K562 (cell line): ENCODE results near the gene CRIM1. TPM values are rescaled to one million over a fixed set of nuclear protein-coding genes. Genes with fewer than 3 reads are reported as not detected.

ENCODE experiments used
- ATAC-seq: fragments of 200-7000 bp; cut with Tn5 transposase; 3 replicates; pipeline ENCODE4 v1.9.1; 2020; ENCODE audit warnings: moderate library complexity
- BruUV-seq: library from RNA; stranded (reverse); fragments of 400-500 nt; replicated peaks from 2 replicates; lab custom pipeline; 2021; lab: Mats Ljungman, UMichigan
- CTCF ChIA-PET: fragments of 300-600 bp; formaldehyde crosslinking; extraction: SDS; loops from one replicate; lab custom pipeline; 2021; ENCODE audit warnings: low intra/inter-chr PET ratio; lab: Yijun Ruan, JAX
- POLR2A ChIA-PET: fragments of 300-600, 350-650 bp; sonication (Branson Sonifier 250); formaldehyde crosslinking; extraction: SDS; loops from one replicate; lab custom pipeline; 2021; ENCODE audit warnings: antibody characterized with exemption, inconsistent platforms; lab: Yijun Ruan, JAX
- DNase-seq, 4 experiments: peaks; one replicate each; pipeline versions ENCODE4 v3.0.0 to v3.0.0-alpha.2; 2011 to 2018; ENCODE audit warnings: low spot score in 3 of 4, mixed read lengths in 3 of 4; ENCODE audit errors: extremely low read depth in 1 of 4
- FAIRE-seq: peaks from 2 replicates; lab custom pipeline; 2011; peaks lifted over from hg19 to GRCh38; lab: Jason Lieb, UNC
- H2AFZ ChIP-seq: 2 replicates; pipeline ENCODE4 v1.6.0; 2011; ENCODE audit warnings: low read depth, low read length, control low read depth, inconsistent platforms
- H3K27ac ChIP-seq: fragments of 200-600 bp; 3 replicates; pipeline ENCODE4 v1.8.0; 2011; ENCODE audit warnings: low read depth, mild to moderate bottlenecking, control low read depth, inconsistent platforms, low read length, moderate library complexity, mixed read lengths; ENCODE audit errors: extremely low read depth
- H3K27me3 ChIP-seq, 2 experiments: fragments of 300-600 bp in 1 of 2; 2 replicates in 1 of 2; 3 replicates in 1 of 2; pipeline versions ENCODE4 v1.6.0 to v1.8.0; 2011; ENCODE audit warnings: inconsistent platforms in 2 of 2, low read length in 2 of 2, mild to moderate bottlenecking in 1 of 2, mixed read lengths in 1 of 2, moderate library complexity in 1 of 2; ENCODE audit not compliant: control insufficient read depth in 2 of 2, insufficient read depth in 2 of 2
- H3K36me3 ChIP-seq: fragments of 300-600 bp; 3 replicates; pipeline ENCODE4 v1.8.0; 2011; ENCODE audit warnings: mild to moderate bottlenecking, low read length, inconsistent platforms; ENCODE audit not compliant: control insufficient read depth, insufficient read depth
- H3K4me1 ChIP-seq, 2 experiments: fragments of 200-600 bp in 1 of 2; replicated peaks in 1 of 2; 2 replicates in 1 of 2; 3 replicates in 1 of 2; pipeline versions ENCODE4 v1.5.1 to v1.8.0; 2011; ENCODE audit warnings: inconsistent platforms in 2 of 2, low read length in 2 of 2, mild to moderate bottlenecking in 1 of 2, mixed read lengths in 1 of 2, moderate library complexity in 1 of 2; ENCODE audit not compliant: control insufficient read depth in 2 of 2, insufficient read depth in 2 of 2
- H3K4me2 ChIP-seq: 2 replicates; pipeline ENCODE4 v1.6.1; 2011; ENCODE audit warnings: low read length, control low read depth, inconsistent platforms, mixed read lengths; ENCODE audit not compliant: insufficient read depth
- H3K4me3 ChIP-seq: fragments of 200-600 bp; sonication (generic), shearing (Covaris generic); 2 replicates; pipeline ENCODE4 v1.5.1; 2016; ENCODE audit warnings: control low read depth, inconsistent platforms
- H3K79me2 ChIP-seq: fragments of 200-600 bp; 3 replicates; pipeline ENCODE4 v1.8.0; 2011; ENCODE audit warnings: low read length, inconsistent platforms; ENCODE audit not compliant: control insufficient read depth, insufficient read depth
- H3K9ac ChIP-seq, 2 experiments: 2 replicates each; pipeline versions ENCODE4 v1.6.0 to v1.6.1; 2011; ENCODE audit warnings: low read depth in 2 of 2, low read length in 2 of 2, control low read depth in 1 of 2, inconsistent platforms in 1 of 2, mild to moderate bottlenecking in 1 of 2, mixed read lengths in 1 of 2; ENCODE audit not compliant: insufficient read depth in 1 of 2
- H3K9me1 ChIP-seq: one replicate; pipeline ENCODE4 v1.6.0; 2011; ENCODE audit warnings: inconsistent platforms, mild to moderate bottlenecking, low read length, moderate library complexity; ENCODE audit not compliant: control insufficient read depth, insufficient read depth
- H3K9me3 ChIP-seq: replicated peaks from 2 replicates; pipeline ENCODE4 v1.5.1; 2011; ENCODE audit warnings: low read depth, low read length, inconsistent platforms; ENCODE audit not compliant: control insufficient read depth, insufficient read depth
- H4K20me1 ChIP-seq: replicated peaks from 2 replicates; pipeline ENCODE4 v1.6.1; 2011; ENCODE audit warnings: low read length, inconsistent platforms, mixed read lengths; ENCODE audit not compliant: control insufficient read depth, insufficient read depth
- E2F3 ChIP-seq: fragments of 250-450 bp; sonication (Bioruptor Pico); IDR thresholded peaks from 2 replicates; pipeline ENCODE4 v1.4.0; 2020; ENCODE audit warnings: mild to moderate bottlenecking
- KLF10 ChIP-seq: fragments of 250-450 bp; sonication (Bioruptor Pico); IDR thresholded peaks from 2 replicates; pipeline ENCODE4 v1.6.1; 2021; ENCODE audit warnings: matching md5 sums
- KLF6 ChIP-seq: fragments of 250-450 bp; sonication (Bioruptor Pico); IDR thresholded peaks from 2 replicates; pipeline ENCODE4 v1.4.0; 2020; ENCODE audit warnings: mild to moderate bottlenecking, moderate library complexity, borderline replicate concordance
- RAD51 ChIP-seq: fragments of 450-650 bp; IDR thresholded peaks from 2 replicates; pipeline ENCODE4 v1.7.1; 2016; ENCODE audit warnings: low read depth, mild to moderate bottlenecking, borderline replicate concordance
- ZNF668 ChIP-seq: fragments of 250-450 bp; sonication (Bioruptor Pico); IDR thresholded peaks from 2 replicates; pipeline ENCODE4 v1.8.0; 2022; ENCODE audit warnings: mild to moderate bottlenecking, inconsistent platforms
- WGBS: fragments of 100-300 bp; shearing (Covaris generic); methylation state at CpG from one replicate; pipeline ENCODE4 v1.1.6; 2016; ENCODE audit warnings: low coverage, mixed read lengths; ENCODE audit not compliant: insufficient coverage; ENCODE audit errors: missing lambda C conversion rate; 5-methylcytosine and 5-hydroxymethylcytosine counted together
- in situ Hi-C: fragments of 300-500 bp; cut with MboI; formaldehyde crosslinking; loops from 4 replicates; pipeline ENCODE4 v1.15.0; 2018; ENCODE audit warnings: inconsistent platforms, mixed read lengths
- intact Hi-C: fragments of 100-400 bp; cut with micrococcal nuclease; formaldehyde crosslinking; loops from 2 replicates; pipeline ENCODE4 v1.14.2; 2022
- polyA plus RNA-seq, 8 experiments: library from polyadenylated mRNA; depleted of rRNA in 4 of 8; stranded (reverse) in 5 of 8; unstranded in 3 of 8; fragments of >200 nt; fragmentation: Nextera tagmentation in 2 of 8; fragmentation: Illumina TruSeq in 1 of 8; extraction: Ambion mirVana in 2 of 8; extraction: Trizol in 1 of 8; gene quantifications; 2 replicates each; pipeline versions ENCODE4 v1.2.1 to v1.2.3, GENCODE V29; 2011 to 2014; ENCODE audit warnings: inconsistent platforms in 1 of 8, missing spikeins in 1 of 8
- total RNA-seq, 7 experiments: library from RNA; depleted of rRNA in 6 of 7; stranded (reverse); fragments of >200 nt in 6 of 7; fragmentation: Illumina TruSeq in 2 of 7; extraction: Trizol in 2 of 7; gene quantifications; 2 replicates each; pipeline versions ENCODE4 v1.2.1 to v1.2.3, GENCODE V29; 2011 to 2021; ENCODE audit warnings: low replicate concordance in 1 of 7
- TF ChIP-seq, protein P1 (sequence below): fragments of 200-800 bp; sonication (Bioruptor generic); IDR thresholded peaks from 2 replicates; pipeline ENCODE4 v1.6.1; 2017; ENCODE audit warnings: missing genetic modification characterization, missing compliant biosample characterization
- TF ChIP-seq, protein P2 (sequence below): fragments of 450-650 bp; formaldehyde crosslinking; IDR thresholded peaks from 2 replicates; pipeline ENCODE4 v1.4.0; 2020; ENCODE audit warnings: mild to moderate bottlenecking, mixed read lengths

The CRIM1 gene
- total and polyA plus RNA-seq, 9 of the 15 experiments (the other 6 are each of a cell fraction or from before 2014, with no cell fraction given), result 0.01 to 0.36 (median 0.06) TPM; not detected in 1

DNA sequence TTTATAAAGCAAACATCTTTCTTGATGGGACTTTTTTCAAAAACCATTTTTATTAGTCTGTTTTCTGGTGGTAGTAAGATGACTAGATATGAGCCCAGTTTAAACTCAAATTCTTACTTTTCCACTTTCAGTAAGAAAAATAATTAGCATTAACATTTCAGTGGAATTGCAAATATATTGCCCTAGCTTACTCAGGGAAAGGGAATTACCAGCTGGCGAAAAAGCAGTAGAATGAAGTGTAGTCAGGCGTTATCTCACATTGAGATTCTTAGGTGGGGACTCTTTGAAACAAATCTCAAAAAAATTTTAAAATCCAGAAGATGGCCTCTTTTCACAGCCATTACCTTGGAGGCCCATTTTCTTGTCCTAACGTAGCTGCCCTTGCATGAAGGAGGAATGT, 65.8 kb downstream of the CRIM1 start:
- no peak overlapping the region for H3K27ac ChIP-seq
- no peaks in the 10 kb centered on the region for H3K4me1 ChIP-seq
- H3K9me1 ChIP-seq, result no peaks in the 10 kb centered on the region
- no peaks in the 10 kb centered on the region for H3K27me3 ChIP-seq
- H3K9me3 ChIP-seq, result no peaks in the 10 kb centered on the region
- no peaks in the 10 kb centered on the region for H3K79me2 ChIP-seq
- H3K9ac ChIP-seq, result no peak overlapping the region
- BruUV-seq, result no TSS peak
- H4K20me1 ChIP-seq, result no peaks in the 10 kb centered on the region
- in situ Hi-C loops (no loop called here), intact Hi-C loops (no loop called here)
- ChIA-PET POLR2A (no interaction called here), CTCF (no interaction called here)
- no peaks in the 10 kb centered on the region for H3K36me3 ChIP-seq
- no peak for ATAC-seq
- H2AFZ ChIP-seq, result no peak overlapping the region
- TF ChIP-seq KLF6 (CRISPR knock-in tag) (no peak), E2F3 (CRISPR knock-in tag) (no peak), KLF10 (CRISPR knock-in tag) (no peak)
- TF ChIP-seq, protein P1, sequence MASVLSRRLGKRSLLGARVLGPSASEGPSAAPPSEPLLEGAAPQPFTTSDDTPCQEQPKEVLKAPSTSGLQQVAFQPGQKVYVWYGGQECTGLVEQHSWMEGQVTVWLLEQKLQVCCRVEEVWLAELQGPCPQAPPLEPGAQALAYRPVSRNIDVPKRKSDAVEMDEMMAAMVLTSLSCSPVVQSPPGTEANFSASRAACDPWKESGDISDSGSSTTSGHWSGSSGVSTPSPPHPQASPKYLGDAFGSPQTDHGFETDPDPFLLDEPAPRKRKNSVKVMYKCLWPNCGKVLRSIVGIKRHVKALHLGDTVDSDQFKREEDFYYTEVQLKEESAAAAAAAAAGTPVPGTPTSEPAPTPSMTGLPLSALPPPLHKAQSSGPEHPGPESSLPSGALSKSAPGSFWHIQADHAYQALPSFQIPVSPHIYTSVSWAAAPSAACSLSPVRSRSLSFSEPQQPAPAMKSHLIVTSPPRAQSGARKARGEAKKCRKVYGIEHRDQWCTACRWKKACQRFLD (CRISPR knock-in tag), result no peak
- WGBS, result 0% methylated on average over 3 of the region's 3 CpGs
- no peak for DNase-seq
- H3K4me2 ChIP-seq, result no peak overlapping the region
- H3K4me3 ChIP-seq, result no peak overlapping the region
- no peak for FAIRE-seq

DNA sequence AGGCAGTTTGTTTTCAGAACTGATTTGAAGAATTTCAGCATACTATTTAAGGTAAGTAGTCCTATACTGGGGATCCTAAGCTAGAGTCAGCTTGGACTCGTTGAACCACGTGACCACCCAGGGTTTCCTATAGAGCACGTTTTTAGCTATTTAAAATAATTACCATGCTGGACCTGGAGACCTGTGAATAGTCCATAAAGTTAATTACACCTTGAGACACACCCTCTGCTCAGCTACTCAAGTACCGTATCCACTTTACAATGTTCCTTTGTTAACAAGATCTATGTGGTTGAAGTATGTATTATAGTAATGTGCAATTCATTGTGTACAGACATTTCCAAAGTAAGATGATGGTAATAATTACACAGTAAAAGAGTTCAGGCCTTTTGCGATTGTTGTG, 67.6 kb downstream of the CRIM1 start:
- 1% methylated on average over 5 of the region's 5 CpGs for WGBS
- no peak overlapping the region for H3K27ac ChIP-seq
- intact Hi-C loops, result no loop called here
- no peaks in the 10 kb centered on the region for H3K4me1 ChIP-seq
- H3K4me2 ChIP-seq, result no peak overlapping the region
- H2AFZ ChIP-seq, result no peak overlapping the region
- FAIRE-seq, result no peak
- no peak for DNase-seq
- H3K4me3 ChIP-seq, result no peak overlapping the region
- no peak for ATAC-seq
- H3K9me1 ChIP-seq, result no peaks in the 10 kb centered on the region
- ChIA-PET POLR2A (interaction anchor here (0.6 to 0.9 kb wide), 2 partner anchors 26 to 531 kb away, joined by 3 read pairs; no protein-coding TSS in a partner anchor), CTCF (no interaction called here)
- TF ChIP-seq, protein P2, sequence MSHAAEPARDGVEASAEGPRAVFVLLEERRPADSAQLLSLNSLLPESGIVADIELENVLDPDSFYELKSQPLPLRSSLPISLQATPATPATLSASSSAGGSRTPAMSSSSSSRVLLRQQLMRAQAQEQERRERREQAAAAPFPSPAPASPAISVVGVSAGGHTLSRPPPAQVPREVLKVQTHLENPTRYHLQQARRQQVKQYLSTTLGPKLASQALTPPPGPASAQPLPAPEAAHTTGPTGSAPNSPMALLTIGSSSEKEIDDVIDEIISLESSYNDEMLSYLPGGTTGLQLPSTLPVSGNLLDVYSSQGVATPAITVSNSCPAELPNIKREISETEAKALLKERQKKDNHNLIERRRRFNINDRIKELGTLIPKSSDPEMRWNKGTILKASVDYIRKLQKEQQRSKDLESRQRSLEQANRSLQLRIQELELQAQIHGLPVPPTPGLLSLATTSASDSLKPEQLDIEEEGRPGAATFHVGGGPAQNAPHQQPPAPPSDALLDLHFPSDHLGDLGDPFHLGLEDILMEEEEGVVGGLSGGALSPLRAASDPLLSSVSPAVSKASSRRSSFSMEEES (CRISPR knock-in tag), result peak; percentile 55
- no peak for TF ChIP-seq ZNF668 (CRISPR knock-in tag)
- TF ChIP-seq RAD51, result peak; percentile 28; the same call in 1 of the 2 replicates
- in situ Hi-C loops, result no loop called here
- H3K36me3 ChIP-seq, result no peaks in the 10 kb centered on the region
- H3K9ac ChIP-seq, result no peak overlapping the region
- no peaks in the 10 kb centered on the region for H4K20me1 ChIP-seq
- no peaks in the 10 kb centered on the region for H3K79me2 ChIP-seq
- BruUV-seq, result no TSS peak
- H3K27me3 ChIP-seq, result no peaks in the 10 kb centered on the region
- no peaks in the 10 kb centered on the region for H3K9me3 ChIP-seq
